ENCODE results near the gene SZT2.

Gene SZT2

GRCh38 chr1:43426221-43426620, 36.5 kb downstream of the SZT2 start:
- DNase-seq = no peak

- no peak for DNase-seq
Measured at GRCh38 chr1:43427524-43427923, 37.8 kb downstream of the SZT2 start.

- DNase-seq = no peak
Measured at GRCh38 chr1:43427941-43428340, 38.2 kb downstream of the SZT2 start.

- DNase-seq = no peak
Measured at GRCh38 chr1:43430831-43431230, 41.1 kb downstream of the SZT2 start.

- no peak for DNase-seq
Measured at GRCh38 chr1:43431676-43432075, 42.0 kb downstream of the SZT2 start.

- DNase-seq = no peak
Measured at GRCh38 chr1:43432171-43432860, 42.6 kb downstream of the SZT2 start.

- no peak for DNase-seq
Measured at GRCh38 chr1:43432907-43433306, 43.2 kb downstream of the SZT2 start.

GRCh38 chr1:43434256-43434655, 44.6 kb downstream of the SZT2 start:
- DNase-seq = no peak

- no peak for DNase-seq
Measured at GRCh38 chr1:43435146-43436145, 45.7 kb downstream of the SZT2 start.

GRCh38 chr1:43436371-43436770, 46.7 kb downstream of the SZT2 start:
- no peak for DNase-seq

GRCh38 chr1:43437031-43437973, 47.6 kb downstream of the SZT2 start:
- no peak for DNase-seq

GRCh38 chr1:43438006-43438405, 48.3 kb downstream of the SZT2 start:
- DNase-seq = no peak

GRCh38 chr1:43438576-43438952, 48.9 kb downstream of the SZT2 start:
- DNase-seq = no peak

- no peak for DNase-seq
Measured at GRCh38 chr1:43438953-43439581, 49.4 kb downstream of the SZT2 start.

GRCh38 chr1:43439781-43440180, 50.1 kb downstream of the SZT2 start:
- DNase-seq = no peak

GRCh38 chr1:43440358-43440757, 50.7 kb downstream of the SZT2 start:
- no peak for DNase-seq

GRCh38 chr1:43441166-43441893, 51.6 kb downstream of the SZT2 start:
- DNase-seq = no peak

- no peak for DNase-seq
Measured at GRCh38 chr1:43441894-43442637, 52.4 kb downstream of the SZT2 start.

- no peak for DNase-seq
Measured at GRCh38 chr1:43442756-43443155, 53.1 kb downstream of the SZT2 start.

- DNase-seq = no peak
Measured at GRCh38 chr1:43443197-43443946, 53.7 kb downstream of the SZT2 start.
